Left hindlimb (tissue), 1 donor: ENCODE measurements around the gene DCTN2.

Source experiments
- DNase-seq: peaks from one replicate; pipeline ENCODE4 v3.0.0-alpha.2; 2018

Gene DCTN2

GRCh38 chr12:57487055-57487596 lies 59.9 kb downstream of the DCTN2 start:
- DNase-seq = no peak

DNA sequence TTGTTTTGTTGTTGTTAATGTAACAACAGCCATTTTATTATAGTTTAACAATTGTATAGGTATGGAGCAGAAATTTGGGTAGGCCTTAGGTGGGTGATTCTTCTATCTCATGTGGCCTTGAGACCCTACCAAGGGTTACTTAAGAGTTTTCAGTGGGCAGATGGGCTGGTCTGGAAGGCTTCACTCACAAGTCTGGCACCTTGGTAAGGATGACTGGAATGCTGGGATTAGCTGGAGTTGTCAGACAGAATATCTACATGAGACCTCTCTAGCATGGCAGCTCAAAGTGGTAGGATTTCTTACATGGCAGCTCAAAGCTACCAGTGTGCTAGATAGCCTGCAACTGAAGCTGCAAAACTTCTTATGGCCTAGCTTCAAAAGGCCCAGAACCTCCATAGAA lies 61.3 kb downstream of the DCTN2 start:
- DNase-seq = no peak

DNA sequence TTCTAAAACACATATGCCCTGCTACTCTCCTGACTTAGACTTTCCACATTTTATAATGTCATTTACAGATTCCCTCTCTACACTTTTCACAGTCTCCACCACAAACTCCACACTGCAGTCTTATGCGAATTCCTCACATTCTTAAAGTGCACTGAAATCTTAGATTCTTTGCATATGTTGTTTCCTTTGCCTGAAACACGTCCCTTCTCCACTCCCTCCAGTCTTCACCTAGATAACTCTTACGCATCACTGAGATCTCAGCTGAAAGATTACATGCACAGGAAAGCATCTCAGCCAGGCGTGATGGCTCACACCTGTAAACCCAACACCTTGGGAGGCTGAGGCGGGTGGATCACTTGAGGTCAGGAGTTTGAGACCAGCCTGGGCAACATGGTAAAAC lies 63.5 kb downstream of the DCTN2 start:
- DNase-seq = no peak

- DNase-seq = no peak
These were observed 65.3 kb downstream of the DCTN2 start for GRCh38 chr12:57481671-57482070.
